GM12892 (cell line): Measurements from ENCODE around the gene TBCD.

Experiments used
- POLR2A ChIP-seq: IDR thresholded peaks from 2 replicates; pipeline ENCODE4 v1.6.1; 2011; ENCODE audit warnings: low read depth, low read length, control low read depth
- POLR2AphosphoS5 ChIP-seq: IDR thresholded peaks from 2 replicates; pipeline ENCODE4 v1.6.1; 2011; ENCODE audit warnings: low read depth, low read length, control low read depth
- TAF1 ChIP-seq: IDR thresholded peaks from 2 replicates; pipeline ENCODE4 v1.6.1; 2011; ENCODE audit warnings: low read depth, mild to moderate bottlenecking, control low read depth, low read length, borderline replicate concordance

DNA sequence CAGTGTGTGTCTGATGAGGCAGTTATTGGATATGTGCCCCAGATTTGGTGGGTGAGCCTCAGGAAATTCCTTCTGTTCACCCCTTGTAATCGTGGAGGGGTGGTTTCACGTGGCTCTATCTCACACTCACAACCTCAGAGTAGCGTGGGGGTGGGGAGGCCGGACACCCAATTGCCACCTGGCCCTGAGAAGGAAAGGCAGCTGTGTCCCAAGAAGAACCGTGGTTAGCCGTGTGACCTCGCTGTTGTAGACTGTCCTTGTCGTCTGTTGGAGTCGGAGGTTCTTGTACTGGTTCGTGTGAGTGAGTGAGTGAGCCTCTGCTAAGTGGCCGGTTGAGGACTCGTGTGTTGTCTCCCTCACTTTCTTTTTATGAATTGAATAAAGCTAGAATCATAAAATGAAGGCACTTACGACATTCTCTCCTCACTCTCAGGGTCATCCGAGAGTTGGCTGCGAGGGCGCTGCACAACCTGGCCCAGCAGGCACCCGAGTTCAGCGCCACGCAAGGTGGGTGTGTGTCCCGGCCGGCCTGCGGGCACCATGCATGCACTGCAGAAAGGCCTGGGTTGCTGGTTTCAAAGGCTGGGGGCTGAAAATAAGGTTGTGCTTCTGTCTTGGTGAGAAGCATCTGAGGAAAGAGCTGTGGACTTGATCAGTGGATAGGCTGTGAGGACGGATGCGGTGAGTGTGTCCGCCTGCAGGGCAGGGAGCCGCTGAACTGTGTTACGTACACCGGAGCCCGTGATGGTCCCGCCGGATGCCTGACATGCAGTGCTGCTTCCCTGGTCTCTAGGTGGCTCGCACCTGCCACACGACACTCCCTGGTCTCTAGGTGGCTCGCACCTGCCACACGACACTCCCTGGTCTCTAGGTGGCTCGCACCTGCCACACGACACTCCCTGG is 151.4 kb downstream of the TBCD start:
- TF ChIP-seq POLR2AphosphoS5 (no peak), POLR2A (no peak), TAF1 (no peak)
